Measurements from ENCODE around the gene HSPB9.

The HSPB9 gene

GRCh38 chr17:42169351-42169750, 46.7 kb downstream of the HSPB9 start:
- no peaks in the 10 kb centered on the region for H3K27me3 ChIP-seq (ENCODE audit: insufficient read depth, poor library complexity, severe bottlenecking)
- DNase-seq (ENCODE audit: low read depth in 1 of 2, low spot score in 1 of 2) = no peak
- TF ChIP-seq SPI1 (IDR thresholded peaks at IDR 0.05; ENCODE audit: borderline replicate concordance, low read depth) (no peak), POLR2AphosphoS5 (IDR thresholded peaks at IDR 0.05; ENCODE audit: low read depth) (no peak), GABPA (IDR thresholded peaks at IDR 0.05; ENCODE audit: low read depth) (no peak)
- H3K4me3 ChIP-seq (replicated peaks; ENCODE audit: insufficient read depth, low read length) = no peak overlapping the region
- no peak overlapping the region for H3K27ac ChIP-seq (replicated peaks)

- H3K27ac ChIP-seq (replicated peaks) = no peak overlapping the region
- TF ChIP-seq SPI1 (IDR thresholded peaks at IDR 0.05; ENCODE audit: borderline replicate concordance, low read depth) (no peak), GABPA (IDR thresholded peaks at IDR 0.05; ENCODE audit: low read depth) (no peak), REST (IDR thresholded peaks at IDR 0.05; ENCODE audit: insufficient replicate concordance, low read depth) (no peak), POLR2AphosphoS5 (IDR thresholded peaks at IDR 0.05; ENCODE audit: low read depth) (no peak)
- TF ChIP-seq, protein P1, sequence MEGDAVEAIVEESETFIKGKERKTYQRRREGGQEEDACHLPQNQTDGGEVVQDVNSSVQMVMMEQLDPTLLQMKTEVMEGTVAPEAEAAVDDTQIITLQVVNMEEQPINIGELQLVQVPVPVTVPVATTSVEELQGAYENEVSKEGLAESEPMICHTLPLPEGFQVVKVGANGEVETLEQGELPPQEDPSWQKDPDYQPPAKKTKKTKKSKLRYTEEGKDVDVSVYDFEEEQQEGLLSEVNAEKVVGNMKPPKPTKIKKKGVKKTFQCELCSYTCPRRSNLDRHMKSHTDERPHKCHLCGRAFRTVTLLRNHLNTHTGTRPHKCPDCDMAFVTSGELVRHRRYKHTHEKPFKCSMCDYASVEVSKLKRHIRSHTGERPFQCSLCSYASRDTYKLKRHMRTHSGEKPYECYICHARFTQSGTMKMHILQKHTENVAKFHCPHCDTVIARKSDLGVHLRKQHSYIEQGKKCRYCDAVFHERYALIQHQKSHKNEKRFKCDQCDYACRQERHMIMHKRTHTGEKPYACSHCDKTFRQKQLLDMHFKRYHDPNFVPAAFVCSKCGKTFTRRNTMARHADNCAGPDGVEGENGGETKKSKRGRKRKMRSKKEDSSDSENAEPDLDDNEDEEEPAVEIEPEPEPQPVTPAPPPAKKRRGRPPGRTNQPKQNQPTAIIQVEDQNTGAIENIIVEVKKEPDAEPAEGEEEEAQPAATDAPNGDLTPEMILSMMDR (IDR thresholded peaks at IDR 0.05; ENCODE audit: insufficient read depth, low read length) = no peak
These were observed 49.2 kb downstream of the HSPB9 start for GRCh38 chr17:42171831-42172230.

More at GRCh38 chr17:42171831-42172230, 49.2 kb downstream of the HSPB9 start:
- no peak for DNase-seq (ENCODE audit: low read depth in 1 of 2, low spot score in 1 of 2)
- H3K27me3 ChIP-seq (ENCODE audit: insufficient read depth, poor library complexity, severe bottlenecking) = no peaks in the 10 kb centered on the region
- H3K4me3 ChIP-seq (replicated peaks; ENCODE audit: insufficient read depth, low read length) = no peak overlapping the region
